ENCODE data around the gene FADS2. TPM values are rescaled to one million over a fixed set of nuclear protein-coding genes. Genes with fewer than 3 reads are reported as not detected.

Gene FADS2
- total RNA-seq, 2 donors from 2014 or later: 2.0 to 4.4 TPM

DNA sequence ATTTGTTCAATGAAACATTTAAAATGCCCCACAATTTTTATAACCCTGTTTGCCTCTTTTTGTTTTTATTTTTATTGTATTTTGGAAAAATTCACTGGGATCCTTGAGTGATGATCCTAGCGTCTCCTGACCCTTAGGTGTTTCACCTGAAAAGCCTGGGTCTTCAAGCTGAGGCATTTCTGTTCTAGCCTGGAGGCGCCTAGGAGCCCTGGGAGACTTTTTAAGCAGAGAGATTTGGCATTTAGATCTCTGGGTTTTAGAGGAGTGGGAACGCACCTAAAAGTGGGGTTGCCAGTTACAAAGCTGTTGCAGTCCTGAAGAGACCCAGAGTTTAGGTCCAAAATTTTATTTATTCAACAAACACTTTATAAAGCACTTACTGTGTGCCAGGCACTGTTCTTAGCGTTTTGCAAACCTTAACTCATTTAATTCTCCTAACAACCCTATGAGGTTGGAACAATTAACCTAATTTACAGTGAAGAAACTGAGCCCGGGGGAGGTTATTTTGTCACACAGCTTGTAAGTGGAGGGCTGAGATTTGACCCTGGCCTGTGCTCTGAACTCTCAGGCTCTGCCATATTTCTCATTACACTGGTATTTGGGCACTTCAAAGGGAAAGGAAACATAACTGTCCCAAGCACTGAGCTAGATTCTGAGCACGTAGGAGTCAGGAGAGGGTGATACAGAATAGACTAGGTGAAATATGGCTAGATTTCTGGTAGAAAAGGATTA lies 10.5 kb upstream of the FADS2 start:
- DNase-seq (no peak), ATAC-seq (no peak)
- H3K36me3 ChIP-seq (replicated peaks in 1 of 2; ENCODE audit: insufficient read depth in 1 of 2, low read depth in 2 of 2): no peaks in the 10 kb centered on the region
- no peak for TF ChIP-seq POLR2A (IDR thresholded peaks at IDR 0.05)
- TF ChIP-seq, protein P1, sequence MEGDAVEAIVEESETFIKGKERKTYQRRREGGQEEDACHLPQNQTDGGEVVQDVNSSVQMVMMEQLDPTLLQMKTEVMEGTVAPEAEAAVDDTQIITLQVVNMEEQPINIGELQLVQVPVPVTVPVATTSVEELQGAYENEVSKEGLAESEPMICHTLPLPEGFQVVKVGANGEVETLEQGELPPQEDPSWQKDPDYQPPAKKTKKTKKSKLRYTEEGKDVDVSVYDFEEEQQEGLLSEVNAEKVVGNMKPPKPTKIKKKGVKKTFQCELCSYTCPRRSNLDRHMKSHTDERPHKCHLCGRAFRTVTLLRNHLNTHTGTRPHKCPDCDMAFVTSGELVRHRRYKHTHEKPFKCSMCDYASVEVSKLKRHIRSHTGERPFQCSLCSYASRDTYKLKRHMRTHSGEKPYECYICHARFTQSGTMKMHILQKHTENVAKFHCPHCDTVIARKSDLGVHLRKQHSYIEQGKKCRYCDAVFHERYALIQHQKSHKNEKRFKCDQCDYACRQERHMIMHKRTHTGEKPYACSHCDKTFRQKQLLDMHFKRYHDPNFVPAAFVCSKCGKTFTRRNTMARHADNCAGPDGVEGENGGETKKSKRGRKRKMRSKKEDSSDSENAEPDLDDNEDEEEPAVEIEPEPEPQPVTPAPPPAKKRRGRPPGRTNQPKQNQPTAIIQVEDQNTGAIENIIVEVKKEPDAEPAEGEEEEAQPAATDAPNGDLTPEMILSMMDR (IDR thresholded peaks at IDR 0.05): no peak
- peaks cover 30% of the 10 kb centered on the region for H3K4me1 ChIP-seq
- 68 to 75% methylated on average over 6 of the region's 6 CpGs for WGBS, 2 donors
- H3K27ac ChIP-seq: peak overlapping the region in 2 of 4 donors; percentile 84 to 86
- H3K27me3 ChIP-seq: no peaks in the 10 kb centered on the region
- no peak overlapping the region for H3K4me3 ChIP-seq
- intact Hi-C loops (cut with DNase I): no loop called here
- no peaks in the 10 kb centered on the region for H3K9me3 ChIP-seq

DNA sequence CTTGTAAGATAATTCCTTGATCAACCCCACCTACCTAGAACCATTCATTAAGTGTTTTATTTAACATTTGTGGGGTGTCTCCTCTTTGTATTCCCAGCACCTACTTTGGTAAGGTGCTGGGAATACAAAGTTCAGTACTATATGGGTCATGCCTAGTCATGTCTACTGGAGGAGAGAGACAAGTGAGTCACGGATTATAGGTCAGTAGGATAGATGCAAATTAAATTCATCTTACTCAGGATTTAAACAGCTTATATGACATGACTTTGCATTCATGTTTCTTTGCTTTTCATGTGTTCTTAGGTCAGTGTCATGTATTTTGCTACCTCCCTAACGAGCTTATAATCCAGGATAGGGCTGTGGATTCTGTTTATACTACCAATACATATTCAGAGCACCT lies 7.9 kb upstream of the FADS2 start:
- Histone ChIP-seq H3K36me3 (replicated peaks in 1 of 2; ENCODE audit: insufficient read depth in 1 of 2, low read depth in 2 of 2) (no peaks in the 10 kb centered on the region), H3K4me3 (no peak overlapping the region), H3K4me1 (peaks cover 21% of the 10 kb centered on the region), H3K27me3 (no peaks in the 10 kb centered on the region), H3K27ac (no peak overlapping the region), H3K9me3 (no peaks in the 10 kb centered on the region)
- intact Hi-C loops (cut with DNase I): no loop called here
- no peak for TF ChIP-seq POLR2A (IDR thresholded peaks at IDR 0.05)
- TF ChIP-seq, protein P1 (IDR thresholded peaks at IDR 0.05): no peak
- WGBS, 2 donors: 93 to 96% methylated on average over 2 of the region's 2 CpGs
- no peak for DNase-seq
- ATAC-seq: no peak

DNA sequence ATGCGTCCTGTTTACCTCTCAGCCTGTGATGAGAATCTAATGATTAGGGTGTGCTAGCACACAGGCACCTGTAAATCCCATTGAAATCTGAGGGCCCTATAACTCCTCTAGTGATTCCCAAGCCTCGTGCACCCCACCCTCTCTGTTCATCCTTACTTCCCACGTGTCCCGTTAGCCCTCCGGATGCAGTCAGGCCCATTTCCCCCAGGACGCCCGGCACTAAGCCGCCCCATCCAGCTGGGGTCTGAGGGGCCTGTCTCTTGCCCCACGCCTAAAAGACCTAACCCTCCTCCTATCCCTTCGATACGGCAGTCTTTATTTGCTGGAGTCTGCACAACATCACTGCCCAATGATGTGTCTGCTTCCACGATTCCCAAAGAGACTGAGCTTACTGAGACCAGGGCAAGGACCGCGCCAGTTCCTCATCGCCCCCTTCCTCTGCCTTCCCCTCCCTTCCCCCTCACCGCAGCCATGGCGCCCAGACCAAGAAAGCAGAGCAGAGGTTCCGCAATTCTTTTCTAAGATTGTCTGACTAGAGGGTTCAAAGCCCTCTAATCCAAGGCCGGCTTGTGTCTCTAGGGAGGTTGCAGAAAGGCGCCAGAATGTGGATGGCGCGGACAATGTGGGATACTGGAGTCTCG lies 1.1 kb upstream of the FADS2 start:
- intact Hi-C loops (cut with DNase I): no loop called here
- Histone ChIP-seq H3K27ac (peak overlapping the region in 2 of 4 donors; percentile 42 to 75), H3K4me1 (peaks cover 26% of the 10 kb centered on the region), H3K36me3 (replicated peaks in 1 of 2; ENCODE audit: insufficient read depth in 1 of 2, low read depth in 2 of 2) (no peaks in the 10 kb centered on the region), H3K4me3 (no peak overlapping the region), H3K27me3 (peaks cover 0 to 5% of the 10 kb centered on the region in 2 donors), H3K9me3 (no peaks in the 10 kb centered on the region)
- DNase-seq (peak in 1 of 4 donors; percentile 34), ATAC-seq (no peak)
- TF ChIP-seq POLR2A (IDR thresholded peaks at IDR 0.05): no peak
- TF ChIP-seq, protein P1 (IDR thresholded peaks at IDR 0.05): no peak
- 51 to 66% methylated on average over 22 to 23 of the region's 23 CpGs for WGBS, 2 donors

DNA sequence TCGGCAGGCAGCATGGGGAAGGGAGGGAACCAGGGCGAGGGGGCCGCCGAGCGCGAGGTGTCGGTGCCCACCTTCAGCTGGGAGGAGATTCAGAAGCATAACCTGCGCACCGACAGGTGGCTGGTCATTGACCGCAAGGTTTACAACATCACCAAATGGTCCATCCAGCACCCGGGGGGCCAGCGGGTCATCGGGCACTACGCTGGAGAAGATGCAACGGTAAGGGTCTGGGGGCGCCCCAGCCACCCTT lies 204 bp downstream of the FADS2 start:
- Histone ChIP-seq H3K27ac (peak overlapping the region in 3 of 4 donors; percentile 15 to 75 (median 65)), H3K4me1 (peaks cover 26% of the 10 kb centered on the region), H3K4me3 (peak overlapping the region in 1 of 2 donors; percentile 22), H3K9me3 (no peaks in the 10 kb centered on the region), H3K36me3 (replicated peaks in 1 of 2; ENCODE audit: insufficient read depth in 1 of 2, low read depth in 2 of 2) (no peaks in the 10 kb centered on the region), H3K27me3 (peaks cover 0 to 5% of the 10 kb centered on the region in 2 donors)
- TF ChIP-seq, protein P1 (IDR thresholded peaks at IDR 0.05): no peak
- TF ChIP-seq POLR2A (IDR thresholded peaks at IDR 0.05): peak in 1 of 3 donors; percentile 2
- no peak for ATAC-seq
- 0% methylated on average over 1 to 16 of the region's 16 CpGs for WGBS, 2 donors
- intact Hi-C loops (cut with DNase I): no loop called here
- no peak for DNase-seq
